Midbrain (tissue), 1 donor: Measurements from ENCODE around the gene PANK2.
"Not testable (repeated sequence)": the region's sequence is repeated elsewhere in the genome, so short reads cannot be mapped to it uniquely, and the experiment has no call there.

Source experiments
- DNase-seq: peaks from one replicate; lab custom pipeline; 2025; lab: John Stamatoyannopoulos, UW

Gene PANK2

GRCh38 chr20:3901028-3901705 is 12.0 kb downstream of the PANK2 start:
- peak; percentile 7 for DNase-seq

- DNase-seq: no peak
These were observed 12.7 kb downstream of the PANK2 start for GRCh38 chr20:3901706-3902440.

DNA sequence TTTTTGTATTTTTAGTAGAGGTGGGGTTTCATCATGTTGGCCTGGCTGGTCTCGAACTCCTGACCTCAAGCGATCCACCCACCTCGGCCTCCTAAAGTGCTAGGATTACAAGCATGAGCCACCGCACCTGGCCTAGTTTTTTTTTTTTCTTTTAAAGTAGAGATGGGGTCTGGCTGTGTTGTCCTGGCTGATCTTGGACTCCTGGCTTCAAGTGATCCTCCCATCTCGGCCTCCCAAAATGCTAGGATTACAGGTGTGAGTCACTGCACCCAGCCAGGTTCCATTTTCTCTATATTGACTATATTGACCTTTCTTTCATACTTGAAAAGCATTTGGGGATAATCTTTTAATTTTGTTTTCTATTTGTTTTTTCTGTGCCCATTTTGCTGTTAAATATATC is 13.3 kb downstream of the PANK2 start:
- DNase-seq: no peak

DNA sequence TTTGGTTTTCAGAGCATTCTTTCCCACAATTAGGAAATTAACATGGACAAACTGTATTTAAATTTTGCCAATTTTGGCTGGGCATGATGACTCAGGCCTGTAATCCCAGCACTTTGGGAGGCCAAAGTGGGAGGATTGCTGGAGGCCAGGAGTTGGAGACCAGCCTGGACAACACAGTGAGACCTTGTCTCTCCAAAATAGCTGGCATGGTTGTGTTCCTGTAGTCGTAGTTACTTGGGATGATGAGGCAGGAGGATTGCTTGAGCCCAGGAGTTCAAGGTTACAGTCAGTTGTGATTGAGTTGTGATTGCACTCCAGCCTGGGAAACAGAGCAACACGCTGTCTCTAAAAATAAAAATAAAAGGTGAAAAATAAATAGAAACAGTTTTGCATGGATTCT is 15.0 kb downstream of the PANK2 start:
- no peak for DNase-seq

DNA sequence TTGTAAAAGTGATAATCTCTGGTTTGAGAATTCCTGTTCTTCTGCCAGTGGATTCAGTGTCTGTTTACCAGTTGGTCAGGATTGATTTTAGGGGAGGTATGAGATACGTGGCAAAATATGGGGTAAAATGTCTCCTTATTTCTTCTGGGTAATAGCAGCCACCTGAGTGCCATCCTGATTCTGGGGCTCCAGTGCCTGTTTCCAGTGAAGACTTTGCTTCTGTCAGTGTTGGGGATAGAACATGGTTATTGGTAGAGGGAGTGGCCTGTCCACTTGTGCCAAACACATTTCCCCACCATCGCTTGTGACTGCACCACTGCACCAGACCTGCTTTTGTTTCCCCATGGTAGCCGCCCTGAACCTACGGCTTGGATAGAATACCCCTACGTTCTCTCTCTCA is 15.7 kb downstream of the PANK2 start:
- DNase-seq: no peak

DNA sequence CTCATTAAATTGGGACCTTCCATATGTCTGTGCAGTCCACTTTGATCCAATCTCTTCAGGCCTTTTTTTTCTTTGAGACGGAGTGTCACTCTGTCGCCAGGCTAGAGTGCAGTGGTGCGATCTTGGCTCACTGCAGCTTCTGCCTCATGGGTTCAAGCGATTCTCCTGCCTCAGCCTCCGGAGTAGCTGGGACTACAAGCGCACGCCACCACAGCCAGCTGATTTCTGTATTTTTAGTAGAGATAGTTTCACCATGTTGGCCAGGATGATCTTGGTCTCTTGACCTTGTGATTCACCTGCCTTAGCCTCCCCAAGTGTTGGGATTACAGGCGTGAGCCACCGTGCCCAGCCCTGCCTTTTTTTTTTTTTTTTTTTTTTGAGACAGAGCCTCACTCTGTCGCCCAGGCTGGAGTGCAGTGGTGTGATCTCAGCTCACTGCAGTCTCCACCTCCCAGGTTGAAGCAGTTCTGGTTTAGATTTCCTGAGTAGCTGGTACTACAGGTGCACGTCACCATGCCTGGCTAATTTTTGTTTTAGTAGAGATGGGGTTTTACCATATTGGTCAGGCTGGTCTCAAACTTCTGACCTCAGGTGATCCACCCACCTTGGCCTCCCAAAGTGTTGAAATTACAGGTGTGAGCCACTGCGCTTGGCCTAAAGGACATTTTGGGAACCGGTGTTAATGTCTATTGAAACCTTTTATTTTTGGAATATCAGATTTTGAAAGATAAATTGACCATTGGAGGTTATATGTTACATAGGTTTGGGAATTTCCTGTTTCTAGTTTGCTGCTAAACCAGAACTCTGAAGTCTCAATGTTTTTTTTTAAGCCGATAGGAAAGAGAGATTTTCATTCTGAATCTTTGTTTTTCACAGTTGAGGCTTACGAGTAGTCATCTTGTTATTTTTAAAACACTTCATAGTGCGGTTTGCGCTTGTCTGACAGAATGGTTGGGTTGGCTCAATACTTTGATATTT is 17.8 kb downstream of the PANK2 start:
- DNase-seq: not testable (repeated sequence)

DNA sequence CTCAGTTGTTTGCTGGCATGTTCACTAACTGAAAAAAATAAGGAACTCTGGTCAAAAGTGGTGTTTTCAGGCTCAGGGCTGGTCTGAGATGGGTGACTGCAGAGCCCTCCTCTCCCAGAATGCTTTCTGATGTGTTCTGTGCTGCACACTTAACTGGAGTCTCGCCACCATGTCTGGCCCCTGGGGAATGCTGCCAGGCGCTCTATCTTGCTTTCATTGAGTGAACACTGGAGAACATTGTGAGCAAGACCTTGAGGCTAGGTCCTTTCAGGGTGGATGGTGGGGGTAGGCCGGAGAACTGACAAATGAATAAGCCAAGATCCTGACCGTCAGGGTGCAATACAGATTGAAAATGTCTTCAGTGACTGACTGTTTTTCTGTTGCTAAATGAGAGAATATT is 19.5 kb downstream of the PANK2 start:
- peak; percentile 49 for DNase-seq

GRCh38 chr20:3909952-3910366 is 20.8 kb downstream of the PANK2 start:
- DNase-seq: no peak

GRCh38 chr20:3910853-3911252 is 21.7 kb downstream of the PANK2 start:
- DNase-seq: no peak

DNA sequence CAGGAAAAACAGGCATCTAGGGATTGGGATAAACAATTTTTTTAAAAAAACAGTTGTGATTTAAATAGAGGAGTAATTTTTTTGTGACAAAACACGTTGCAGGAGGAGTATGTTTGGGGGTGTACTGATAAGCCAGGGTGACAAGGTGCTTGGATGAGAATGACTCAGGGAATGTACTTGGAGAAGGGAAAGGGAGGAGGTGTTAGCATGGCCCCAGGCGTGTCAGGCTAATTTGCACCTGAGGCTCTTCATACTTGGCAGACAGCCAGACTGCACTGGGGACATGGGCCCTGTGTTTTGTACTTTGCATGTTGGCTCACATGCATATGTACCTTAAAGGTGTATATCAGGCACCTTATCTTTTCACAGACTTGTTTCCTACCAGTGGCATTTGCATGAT is 22.8 kb downstream of the PANK2 start:
- no peak for DNase-seq

DNA sequence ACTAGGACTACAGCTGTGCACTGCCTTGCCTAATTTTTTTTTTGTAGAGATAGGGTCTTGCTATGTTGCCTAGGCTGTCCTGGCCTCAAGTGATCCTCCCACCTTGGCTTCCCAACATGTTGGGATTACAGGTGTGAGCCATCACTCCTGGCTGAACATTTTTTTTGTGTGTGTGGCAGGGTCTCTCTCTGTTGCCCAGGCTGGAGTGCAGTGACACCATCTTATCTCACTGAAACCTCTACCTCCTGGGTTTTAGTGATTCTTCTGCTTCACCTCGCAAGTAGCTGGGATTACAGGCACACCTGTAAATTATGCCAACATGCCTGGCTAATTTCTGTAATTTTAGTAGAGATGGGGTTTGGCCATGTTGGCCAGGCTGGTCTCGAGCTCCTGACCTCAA is 25.3 kb downstream of the PANK2 start:
- no peak for DNase-seq

- no peak for DNase-seq
These were observed 26.5 kb downstream of the PANK2 start for GRCh38 chr20:3915691-3916090.

DNA sequence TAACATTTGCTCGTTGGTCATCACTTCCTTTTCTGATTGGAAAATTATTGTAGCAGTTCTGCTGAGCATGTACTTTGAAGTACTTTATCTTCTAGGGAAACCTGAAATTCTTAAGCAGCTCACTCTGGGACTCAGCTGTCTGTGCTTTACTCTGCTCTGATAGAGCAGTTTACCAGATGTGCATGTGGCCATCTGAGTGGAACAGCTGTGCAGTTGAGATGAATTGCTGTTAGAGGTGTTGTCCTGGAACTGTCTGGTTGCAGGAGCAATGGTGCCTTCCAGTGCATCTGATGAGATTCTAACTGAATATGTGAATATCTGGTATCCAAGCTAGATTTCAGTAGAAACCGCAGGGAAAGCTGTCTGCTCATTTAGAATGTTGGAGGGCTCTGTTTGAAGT is 27.2 kb downstream of the PANK2 start:
- no peak for DNase-seq

DNA sequence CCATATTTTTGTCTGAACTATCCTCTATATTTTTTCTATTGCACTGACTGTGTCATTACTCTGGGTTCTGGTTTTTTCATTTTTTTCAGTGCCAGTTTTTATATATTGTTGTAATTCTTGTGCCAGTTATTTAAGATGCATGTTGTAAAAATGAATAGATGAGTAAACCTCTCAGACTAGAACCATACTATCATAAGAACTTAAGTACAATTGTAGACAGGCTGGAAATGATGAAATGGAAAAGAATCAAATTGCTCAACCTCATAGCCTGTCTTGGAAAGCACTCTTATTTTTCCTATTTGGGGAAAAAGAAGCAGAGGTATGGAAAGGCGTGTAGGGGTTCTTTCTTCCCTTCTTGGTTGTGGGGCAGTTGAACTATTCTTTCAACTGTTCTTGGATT is 30.2 kb downstream of the PANK2 start:
- DNase-seq: no peak

- no peak for DNase-seq
These were observed 33.2 kb downstream of the PANK2 start for GRCh38 chr20:3922223-3922982.

DNA sequence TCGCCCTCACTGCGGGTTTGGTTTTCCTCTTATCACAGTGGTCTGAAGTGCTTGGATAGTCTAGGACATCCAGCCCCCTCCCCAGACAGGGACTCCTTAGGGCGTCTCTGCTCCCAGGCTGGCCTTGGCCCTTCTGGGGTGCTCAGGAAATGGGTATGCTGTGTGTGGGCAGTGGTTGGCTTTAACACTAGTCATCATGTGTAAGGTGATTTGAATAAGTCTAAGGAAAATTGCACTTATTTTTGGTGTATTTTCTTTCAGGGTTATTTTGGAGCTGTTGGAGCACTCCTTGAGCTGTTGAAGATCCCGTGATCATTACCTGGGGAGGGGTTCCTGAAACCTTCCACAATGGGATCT is 33.8 kb downstream of the PANK2 start:
- DNase-seq: no peak

DNA sequence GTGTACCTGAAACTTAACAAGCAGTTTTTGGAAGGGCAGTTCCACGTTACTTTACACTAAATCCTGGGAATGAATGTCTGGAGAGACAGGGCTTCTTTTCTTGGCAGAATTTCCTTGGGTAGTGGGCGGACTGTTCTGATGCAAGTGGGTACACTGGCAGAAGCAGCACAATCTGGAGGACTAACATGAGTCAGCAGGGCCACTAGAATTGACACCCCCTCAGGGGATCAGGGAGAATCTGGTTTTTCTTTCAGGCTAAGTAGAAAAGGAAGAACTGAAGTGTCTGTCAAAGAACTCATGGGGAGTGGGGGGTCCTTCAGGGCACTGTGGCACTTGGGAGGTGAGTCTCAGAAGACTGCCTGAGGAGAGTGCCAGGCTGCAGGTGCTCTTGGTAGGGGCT is 34.6 kb downstream of the PANK2 start:
- DNase-seq: no peak

- no peak for DNase-seq
These were observed 35.3 kb downstream of the PANK2 start for GRCh38 chr20:3924304-3925112.

DNA sequence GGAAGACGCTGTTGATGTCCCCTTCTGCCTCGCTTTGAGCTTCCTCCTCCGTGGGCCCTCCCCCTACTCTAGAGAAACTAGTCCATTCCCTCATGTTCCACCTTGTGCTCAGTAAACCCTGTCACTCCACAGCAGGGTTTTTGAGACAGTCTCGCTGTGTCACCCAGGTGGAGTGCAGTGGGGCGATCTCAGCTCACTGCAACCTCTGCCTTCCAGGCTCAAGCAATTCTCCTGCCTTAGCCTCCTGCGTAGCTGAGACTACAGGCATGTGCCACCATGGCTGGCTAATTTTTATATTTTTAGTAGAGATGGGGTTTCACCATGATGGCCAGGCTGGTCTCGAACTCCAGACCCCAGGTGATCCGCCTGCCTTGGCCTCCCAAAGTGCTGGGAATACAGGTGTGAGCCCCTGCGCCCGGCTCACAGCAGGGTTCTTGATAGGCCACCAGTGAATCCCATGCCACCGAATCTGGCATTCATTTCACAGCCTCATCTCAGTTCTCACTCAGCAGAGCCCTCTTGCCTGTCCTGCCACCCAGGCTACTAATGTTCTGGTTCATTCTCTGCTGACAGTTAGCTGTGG is 36.0 kb downstream of the PANK2 start:
- no peak for DNase-seq

DNA sequence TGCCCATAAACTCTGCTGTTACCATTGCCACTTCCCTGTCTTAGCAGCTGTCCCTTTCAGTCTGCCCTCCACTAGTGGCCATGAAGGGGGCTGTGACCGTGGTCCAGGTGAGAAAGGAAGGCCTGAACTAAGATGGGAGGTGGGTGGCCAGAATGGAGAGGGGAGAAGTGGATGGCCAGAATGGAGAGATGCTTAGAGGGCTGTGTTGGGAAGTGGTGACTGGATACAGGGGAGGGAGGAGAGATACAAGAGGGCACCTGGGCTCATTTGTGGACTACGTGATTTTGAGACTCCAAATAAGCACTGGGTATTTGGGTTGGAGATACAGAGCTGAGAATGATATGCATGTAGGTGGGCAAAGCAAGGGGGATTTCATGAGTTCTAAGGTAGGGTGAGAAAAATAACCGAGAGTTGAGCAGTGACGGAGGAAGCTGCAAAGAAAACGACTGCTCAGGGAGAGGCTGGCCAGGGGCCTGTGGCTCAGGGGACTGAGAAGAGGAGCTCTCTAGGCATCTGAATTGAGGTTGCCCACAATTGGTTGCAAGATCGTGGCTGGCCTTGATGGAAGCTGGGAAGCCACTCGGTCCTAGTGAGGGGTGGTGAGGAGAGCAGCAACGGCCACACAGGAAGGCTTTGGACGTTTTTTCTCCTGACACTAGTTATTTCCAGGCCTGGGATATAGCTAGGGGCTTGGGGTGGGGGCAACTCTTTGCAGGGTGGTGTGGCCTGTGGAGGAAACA is 36.9 kb downstream of the PANK2 start:
- no peak for DNase-seq
